Natural killer cell (primary cell): ENCODE data around the gene DENND1A. TPM values are rescaled to one million over a fixed set of nuclear protein-coding genes. Genes with fewer than 3 reads are reported as not detected.
A peak's percentile ranks its signal among the peaks of the same experiment; 100 is the strongest.

ENCODE experiments used
- ATAC-seq, 3 donors: fragments of 150-1000 bp in 2 of 3; fragments of 200-7000 bp in 1 of 3; cut with Tn5 transposase; 1 replicate in 1 of 3; 2 replicates in 2 of 3; pipeline ENCODE4 v1.10.0; 2021; ENCODE audit warnings: mild to moderate bottlenecking in 2 of 3, moderate library complexity in 2 of 3
- DNase-seq, 2 donors: peaks; one replicate each; pipeline versions ENCODE4 v3.0.0 to v3.0.0-alpha.2; 2013 to 2021; ENCODE audit warnings: mixed read lengths in 1 of 2
- H3K27ac ChIP-seq: one replicate; pipeline ENCODE4 v1.5.1; 2013; ENCODE audit warnings: mild to moderate bottlenecking, low read length
- H3K27me3 ChIP-seq: one replicate; pipeline ENCODE4 v1.6.1; 2013; ENCODE audit warnings: low read length; ENCODE audit not compliant: control insufficient read depth, insufficient read depth
- H3K36me3 ChIP-seq: one replicate; pipeline ENCODE4 v1.6.1; 2013; ENCODE audit warnings: low read length; ENCODE audit not compliant: control insufficient read depth, insufficient read depth
- H3K4me1 ChIP-seq: one replicate; pipeline ENCODE4 v1.6.1; 2013; ENCODE audit warnings: low read length; ENCODE audit not compliant: control insufficient read depth, insufficient read depth
- H3K4me3 ChIP-seq: one replicate; pipeline ENCODE4 v1.5.1; 2013; ENCODE audit warnings: low read length
- H3K9me3 ChIP-seq: one replicate; pipeline ENCODE4 v1.6.1; 2013; ENCODE audit warnings: low read length; ENCODE audit not compliant: control insufficient read depth, insufficient read depth
- H3K27ac Mint-ChIP-seq, 2 donors: one replicate each; pipeline ENCODE4 v1.8.0; 2022; ENCODE audit warnings: mild to moderate bottlenecking in 2 of 2, mixed read lengths in 2 of 2, moderate library complexity in 1 of 2
- H3K27me3 Mint-ChIP-seq, 2 donors: one replicate each; pipeline ENCODE4 v1.8.0; 2022; ENCODE audit warnings: low read depth in 2 of 2, mixed read lengths in 2 of 2
- H3K36me3 Mint-ChIP-seq: one replicate; pipeline ENCODE4 v1.8.0; 2022; ENCODE audit warnings: mixed read lengths
- H3K4me1 Mint-ChIP-seq, 2 donors: one replicate each; pipeline ENCODE4 v1.8.0; 2022; ENCODE audit warnings: mixed read lengths in 2 of 2
- H3K4me3 Mint-ChIP-seq: one replicate; pipeline ENCODE4 v1.8.0; 2022; ENCODE audit warnings: mild to moderate bottlenecking, moderate library complexity, mixed read lengths
- H3K9me3 Mint-ChIP-seq, 2 donors: one replicate each; pipeline ENCODE4 v1.8.0; 2022; ENCODE audit warnings: mixed read lengths in 2 of 2
- WGBS: methylation state at CpG from one replicate; pipeline ENCODE4 v1.1.7; 2013; ENCODE audit warnings: missing lambda C conversion rate; ENCODE audit not compliant: insufficient coverage; 5-methylcytosine and 5-hydroxymethylcytosine counted together
- intact Hi-C: fragments of 100-400 bp; cut with micrococcal nuclease; formaldehyde crosslinking; loops from one replicate; pipeline ENCODE4 v1.14.2; 2022
- total RNA-seq, 4 donors: library from RNA; stranded (reverse); fragments of 120-200 nt in 1 of 4; gene quantifications; one replicate each; pipeline versions ENCODE4 v1.2.3 to v1.2.4, GENCODE V29; 2013 to 2022
- TF ChIP-seq, protein P1 (sequence below): fragments of 200-600 bp; IDR thresholded peaks from one replicate; pipeline ENCODE4 v1.8.0; 2022; ENCODE audit warnings: antibody characterized with exemption

Gene DENND1A
- total RNA-seq, 3 donors from 2014 or later (not counting 1 experiment from before 2014, with no cell fraction given), result 27.8 to 37.6 (median 30.9) TPM

DNA sequence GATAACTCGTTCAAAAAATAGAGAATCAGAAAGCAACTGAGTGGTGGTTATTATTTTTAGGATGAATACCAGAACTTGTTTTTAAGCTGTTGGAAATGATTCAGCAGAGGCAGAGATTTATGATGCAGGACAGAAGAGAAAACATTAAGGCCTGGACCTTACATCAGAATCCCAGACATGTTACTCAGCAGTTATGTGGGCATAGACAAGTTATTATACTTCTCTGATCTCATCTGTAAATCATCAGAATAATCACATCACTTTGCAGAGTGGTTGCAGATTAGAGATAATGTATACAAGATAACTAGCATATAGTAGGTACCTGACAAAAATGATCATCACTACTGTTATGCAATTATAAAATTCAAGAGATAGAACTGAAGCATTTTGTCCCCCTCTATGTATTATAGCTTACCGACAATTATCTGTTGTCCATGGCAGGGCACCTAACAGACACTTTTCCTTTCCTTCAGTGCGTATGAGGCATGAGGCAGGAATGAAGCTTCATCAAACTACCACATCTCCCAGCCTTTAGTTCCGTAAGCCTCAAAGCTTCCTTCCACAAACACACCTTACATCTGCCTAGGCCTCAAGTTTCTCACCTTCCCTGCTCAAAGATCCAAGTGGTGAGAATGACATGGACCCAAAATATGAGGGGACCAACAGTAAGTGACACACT is 165.9 kb downstream of the DENND1A start:
- no peaks in the 10 kb centered on the region for H3K36me3 ChIP-seq
- intact Hi-C loops, result no loop called here
- ATAC-seq, result peak in 1 of 3 donors; percentile 79
- no peaks in the 10 kb centered on the region for H3K4me1 ChIP-seq
- DNase-seq, result no peak
- Mint-ChIP-seq H3K4me1 (peaks cover 0 to 5% of the 10 kb centered on the region in 2 donors), H3K27me3 (no peaks in the 10 kb centered on the region), H3K9me3 (no peaks in the 10 kb centered on the region), H3K36me3 (no peaks in the 10 kb centered on the region), H3K27ac (no peak overlapping the region), H3K4me3 (no peak overlapping the region)
- no peak overlapping the region for H3K4me3 ChIP-seq
- no peaks in the 10 kb centered on the region for H3K9me3 ChIP-seq
- no peaks in the 10 kb centered on the region for H3K27me3 ChIP-seq
- TF ChIP-seq, protein P1, sequence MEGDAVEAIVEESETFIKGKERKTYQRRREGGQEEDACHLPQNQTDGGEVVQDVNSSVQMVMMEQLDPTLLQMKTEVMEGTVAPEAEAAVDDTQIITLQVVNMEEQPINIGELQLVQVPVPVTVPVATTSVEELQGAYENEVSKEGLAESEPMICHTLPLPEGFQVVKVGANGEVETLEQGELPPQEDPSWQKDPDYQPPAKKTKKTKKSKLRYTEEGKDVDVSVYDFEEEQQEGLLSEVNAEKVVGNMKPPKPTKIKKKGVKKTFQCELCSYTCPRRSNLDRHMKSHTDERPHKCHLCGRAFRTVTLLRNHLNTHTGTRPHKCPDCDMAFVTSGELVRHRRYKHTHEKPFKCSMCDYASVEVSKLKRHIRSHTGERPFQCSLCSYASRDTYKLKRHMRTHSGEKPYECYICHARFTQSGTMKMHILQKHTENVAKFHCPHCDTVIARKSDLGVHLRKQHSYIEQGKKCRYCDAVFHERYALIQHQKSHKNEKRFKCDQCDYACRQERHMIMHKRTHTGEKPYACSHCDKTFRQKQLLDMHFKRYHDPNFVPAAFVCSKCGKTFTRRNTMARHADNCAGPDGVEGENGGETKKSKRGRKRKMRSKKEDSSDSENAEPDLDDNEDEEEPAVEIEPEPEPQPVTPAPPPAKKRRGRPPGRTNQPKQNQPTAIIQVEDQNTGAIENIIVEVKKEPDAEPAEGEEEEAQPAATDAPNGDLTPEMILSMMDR, result no peak
- WGBS, result 97% methylated on average over 4 of the region's 4 CpGs
- H3K27ac ChIP-seq, result no peak overlapping the region

DNA sequence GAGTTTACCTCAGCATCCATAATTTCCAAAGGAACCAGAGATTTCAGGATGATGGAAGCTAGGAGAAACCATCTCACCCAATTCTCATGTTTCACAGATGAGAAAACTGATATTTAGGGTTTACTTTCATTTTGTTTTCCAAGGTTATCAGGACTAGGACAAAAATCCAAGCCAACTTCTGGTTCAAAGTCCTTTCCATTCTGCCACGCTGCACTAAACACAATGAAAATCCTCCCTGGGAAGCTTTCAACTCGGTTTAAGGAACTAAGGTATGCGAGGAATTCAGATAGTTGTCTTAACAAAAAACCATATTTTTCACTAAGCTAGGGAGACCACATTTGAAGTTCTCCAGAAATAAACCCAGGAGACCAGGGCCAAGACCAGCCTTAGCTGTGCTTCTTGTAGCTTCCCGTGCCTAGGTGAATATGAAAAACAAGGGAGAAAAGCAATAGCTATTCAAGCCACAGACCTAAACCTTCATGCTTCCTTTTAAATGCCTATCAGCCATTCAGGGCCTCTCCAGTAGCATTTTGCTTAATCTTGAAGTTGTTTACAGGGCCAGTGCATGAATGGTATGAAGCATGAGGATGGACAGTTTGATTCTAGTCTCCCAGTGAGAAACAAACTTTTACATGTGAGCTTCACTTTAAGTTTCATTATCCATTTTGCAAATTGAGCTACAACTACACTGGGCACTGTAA is 167.9 kb downstream of the DENND1A start:
- Histone ChIP-seq H3K36me3 (no peaks in the 10 kb centered on the region), H3K27me3 (no peaks in the 10 kb centered on the region), H3K4me3 (no peak overlapping the region), H3K9me3 (no peaks in the 10 kb centered on the region), H3K4me1 (no peaks in the 10 kb centered on the region), H3K27ac (no peak overlapping the region)
- 94% methylated on average over 4 of the region's 4 CpGs for WGBS
- no peak for DNase-seq
- no peaks in the 10 kb centered on the region for H3K27me3 Mint-ChIP-seq
- H3K4me1 Mint-ChIP-seq, result peaks cover 0 to 5% of the 10 kb centered on the region in 2 donors
- H3K36me3 Mint-ChIP-seq, result no peaks in the 10 kb centered on the region
- H3K4me3 Mint-ChIP-seq, result no peak overlapping the region
- no peaks in the 10 kb centered on the region for H3K9me3 Mint-ChIP-seq
- H3K27ac Mint-ChIP-seq, result no peak overlapping the region
- ATAC-seq, result no peak
- TF ChIP-seq, protein P1, result no peak
- intact Hi-C loops, result no loop called here

DNA sequence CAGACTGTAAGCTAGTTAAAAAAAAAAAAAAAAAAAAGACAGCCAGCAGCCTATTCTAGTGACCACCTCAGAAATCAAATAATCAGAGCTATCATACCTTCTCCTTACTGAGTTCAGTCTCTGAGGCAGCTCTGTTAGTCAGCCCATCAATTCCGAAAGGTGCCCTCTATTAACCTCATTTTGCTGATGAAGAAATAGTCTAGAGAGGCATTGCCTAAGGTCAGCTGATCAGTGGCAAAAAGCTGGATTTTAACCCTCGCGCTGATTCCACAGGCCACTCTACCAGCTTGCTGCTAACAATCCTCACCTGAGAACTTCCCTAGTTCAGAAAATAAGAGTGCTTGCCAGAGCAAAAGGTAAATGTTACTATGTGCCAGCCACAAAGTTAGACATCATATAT is 172.0 kb downstream of the DENND1A start:
- TF ChIP-seq, protein P1, result no peak
- no peaks in the 10 kb centered on the region for H3K27me3 Mint-ChIP-seq
- no peak for ATAC-seq
- H3K9me3 Mint-ChIP-seq, result no peaks in the 10 kb centered on the region
- Histone ChIP-seq H3K4me3 (no peak overlapping the region), H3K36me3 (no peaks in the 10 kb centered on the region), H3K27me3 (no peaks in the 10 kb centered on the region), H3K4me1 (no peaks in the 10 kb centered on the region), H3K27ac (no peak overlapping the region), H3K9me3 (no peaks in the 10 kb centered on the region)
- WGBS, result 86% methylated on average over 3 of the region's 3 CpGs
- peaks cover 6 to 10% of the 10 kb centered on the region in 2 donors for H3K4me1 Mint-ChIP-seq
- no peak overlapping the region for H3K4me3 Mint-ChIP-seq
- intact Hi-C loops, result no loop called here
- no peaks in the 10 kb centered on the region for H3K36me3 Mint-ChIP-seq
- no peak for DNase-seq
- no peak overlapping the region for H3K27ac Mint-ChIP-seq
